ENCODE measurements around the gene ZEB2. TPM values are rescaled to one million over a fixed set of nuclear protein-coding genes. Genes with fewer than 3 reads are reported as not detected.

Gene ZEB2
- total and polyA plus RNA-seq, 2 of the 8 experiments (the other 6 are each of a cell fraction or from before 2014, with no cell fraction given), result 0.38 TPM; not detected in 1

DNA sequence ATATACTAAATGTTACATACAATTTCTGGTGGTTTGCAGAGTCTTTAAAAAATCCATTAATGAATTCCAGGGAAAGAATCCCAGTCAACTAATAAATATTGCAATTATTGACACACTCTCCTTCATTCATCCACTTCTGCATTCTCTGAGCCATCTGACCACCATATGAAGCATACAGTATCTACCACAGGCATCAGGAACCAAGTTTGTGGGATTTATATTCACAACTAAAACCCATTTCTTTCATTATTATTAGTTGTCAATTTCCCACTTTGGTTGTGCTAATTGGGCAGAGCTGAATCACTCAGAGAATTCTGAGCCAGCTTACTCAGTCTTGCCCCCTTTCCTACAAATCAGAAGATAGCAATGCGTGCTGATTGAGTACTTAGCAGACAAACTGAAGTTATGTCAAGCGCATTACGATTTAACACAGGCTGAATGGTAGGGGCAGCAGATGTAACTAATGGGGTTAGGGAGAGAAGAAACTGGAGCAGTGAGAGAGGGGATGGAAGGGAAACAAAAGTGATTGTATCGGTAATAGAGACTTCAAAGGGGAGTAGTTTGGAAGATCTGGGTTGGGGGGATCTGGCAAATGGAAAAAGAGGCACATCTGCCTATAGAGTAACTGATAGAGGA lies 52.3 kb downstream of the ZEB2 start (continued):
- TF ChIP-seq, protein P1, sequence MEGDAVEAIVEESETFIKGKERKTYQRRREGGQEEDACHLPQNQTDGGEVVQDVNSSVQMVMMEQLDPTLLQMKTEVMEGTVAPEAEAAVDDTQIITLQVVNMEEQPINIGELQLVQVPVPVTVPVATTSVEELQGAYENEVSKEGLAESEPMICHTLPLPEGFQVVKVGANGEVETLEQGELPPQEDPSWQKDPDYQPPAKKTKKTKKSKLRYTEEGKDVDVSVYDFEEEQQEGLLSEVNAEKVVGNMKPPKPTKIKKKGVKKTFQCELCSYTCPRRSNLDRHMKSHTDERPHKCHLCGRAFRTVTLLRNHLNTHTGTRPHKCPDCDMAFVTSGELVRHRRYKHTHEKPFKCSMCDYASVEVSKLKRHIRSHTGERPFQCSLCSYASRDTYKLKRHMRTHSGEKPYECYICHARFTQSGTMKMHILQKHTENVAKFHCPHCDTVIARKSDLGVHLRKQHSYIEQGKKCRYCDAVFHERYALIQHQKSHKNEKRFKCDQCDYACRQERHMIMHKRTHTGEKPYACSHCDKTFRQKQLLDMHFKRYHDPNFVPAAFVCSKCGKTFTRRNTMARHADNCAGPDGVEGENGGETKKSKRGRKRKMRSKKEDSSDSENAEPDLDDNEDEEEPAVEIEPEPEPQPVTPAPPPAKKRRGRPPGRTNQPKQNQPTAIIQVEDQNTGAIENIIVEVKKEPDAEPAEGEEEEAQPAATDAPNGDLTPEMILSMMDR (IDR thresholded peaks at IDR 0.05; ENCODE audit: control extremely low read depth in 1 of 3, insufficient read depth in 1 of 3, low read depth in 1 of 3, low read length in 3 of 3), result no peak
- no peak for TF ChIP-seq TEAD4 (IDR thresholded peaks at IDR 0.05; ENCODE audit: low read depth, low read length)
- TF ChIP-seq RXRA (IDR thresholded peaks at IDR 0.05; ENCODE audit: insufficient read depth, low read depth, low read length), result no peak
